ENCODE results near the gene LSS. TPM values are rescaled to one million over a fixed set of nuclear protein-coding genes. Genes with fewer than 3 reads are reported as not detected.

Gene LSS
- total RNA-seq, 1 donor from 2014 or later = 91.0 TPM

- Histone ChIP-seq H3K9me3 (no peaks in the 10 kb centered on the region), H3K27ac (no peak overlapping the region), H3K27me3 (ENCODE audit: low read depth) (no peaks in the 10 kb centered on the region), H3K36me3 (no peaks in the 10 kb centered on the region), H3K4me3 (no peak overlapping the region), H3K4me1 (no peaks in the 10 kb centered on the region)
- intact Hi-C loops (cut with DNase I) = no loop called here
- TF ChIP-seq CTCF (IDR thresholded peaks at IDR 0.05) = no peak
- DNase-seq (no peak), ATAC-seq (no peak)
Observed at GRCh38 chr21:46160657-46160906, 68.0 kb downstream of the LSS start.

- no peaks in the 10 kb centered on the region for H3K27me3 ChIP-seq (ENCODE audit: low read depth)
- no peak overlapping the region for H3K27ac ChIP-seq
- H3K4me3 ChIP-seq = no peak overlapping the region
- H3K36me3 ChIP-seq = no peaks in the 10 kb centered on the region
- H3K9me3 ChIP-seq = no peaks in the 10 kb centered on the region
- TF ChIP-seq CTCF (IDR thresholded peaks at IDR 0.05) = no peak
- DNase-seq (peak; percentile 42), ATAC-seq (no peak)
- intact Hi-C loops (cut with DNase I) = no loop called here
- H3K4me1 ChIP-seq = no peaks in the 10 kb centered on the region
Observed at GRCh38 chr21:46159841-46160656, 68.5 kb downstream of the LSS start.

GRCh38 chr21:46159390-46159789 is 69.2 kb downstream of the LSS start:
- H3K27ac ChIP-seq = no peak overlapping the region
- no peak overlapping the region for H3K4me3 ChIP-seq
- H3K36me3 ChIP-seq = no peaks in the 10 kb centered on the region
- H3K4me1 ChIP-seq = no peaks in the 10 kb centered on the region
- no peak for TF ChIP-seq CTCF (IDR thresholded peaks at IDR 0.05)
- no peaks in the 10 kb centered on the region for H3K9me3 ChIP-seq
- ATAC-seq (no peak), DNase-seq (no peak)
- H3K27me3 ChIP-seq (ENCODE audit: low read depth) = no peaks in the 10 kb centered on the region
- intact Hi-C loops (cut with DNase I) = no loop called here

- no peak for DNase-seq
- H3K27ac ChIP-seq = no peak overlapping the region
- no peaks in the 10 kb centered on the region for H3K4me1 ChIP-seq
- no peaks in the 10 kb centered on the region for H3K36me3 ChIP-seq
- no peaks in the 10 kb centered on the region for H3K9me3 ChIP-seq
- ATAC-seq = no peak
- no peak overlapping the region for H3K4me3 ChIP-seq
- TF ChIP-seq CTCF (IDR thresholded peaks at IDR 0.05) = no peak
- intact Hi-C loops (cut with DNase I) = no loop called here
- no peaks in the 10 kb centered on the region for H3K27me3 ChIP-seq (ENCODE audit: low read depth)
Observed at GRCh38 chr21:46158666-46159300, 69.8 kb downstream of the LSS start.

GRCh38 chr21:46157987-46158451 is 70.6 kb downstream of the LSS start:
- no peak for TF ChIP-seq CTCF (IDR thresholded peaks at IDR 0.05)
- no peak overlapping the region for H3K4me3 ChIP-seq
- intact Hi-C loops (cut with DNase I) = no loop called here
- H3K27ac ChIP-seq = no peak overlapping the region
- ATAC-seq = no peak
- H3K27me3 ChIP-seq (ENCODE audit: low read depth) = no peaks in the 10 kb centered on the region
- H3K4me1 ChIP-seq = peaks cover 8% of the 10 kb centered on the region
- H3K9me3 ChIP-seq = no peaks in the 10 kb centered on the region
- no peaks in the 10 kb centered on the region for H3K36me3 ChIP-seq
- no peak for DNase-seq
